Left ventricle myocardium inferior (tissue), 1 donor: ENCODE data around the gene EVC. TPM values are rescaled to one million over a fixed set of nuclear protein-coding genes. Genes with fewer than 3 reads are reported as not detected.

Experiments
- DNase-seq: peaks from one replicate; pipeline ENCODE4 v3.0.0-alpha.2; 2020
- H3K27ac ChIP-seq: fragments of 200-600 bp; replicated peaks from 2 replicates; pipeline ENCODE4 v1.8.0; 2021
- H3K27me3 ChIP-seq: fragments of 200-600 bp; 2 replicates; pipeline ENCODE4 v1.8.0; 2021; ENCODE audit warnings: low read depth
- H3K36me3 ChIP-seq: fragments of 200-600 bp; 2 replicates; pipeline ENCODE4 v1.8.0; 2021
- H3K4me1 ChIP-seq: fragments of 200-600 bp; 2 replicates; pipeline ENCODE4 v1.8.0; 2021
- H3K4me3 ChIP-seq: fragments of 200-600 bp; 2 replicates; pipeline ENCODE4 v1.8.0; 2021; ENCODE audit warnings: mild to moderate bottlenecking, moderate library complexity
- H3K9me3 ChIP-seq: fragments of 200-600 bp; replicated peaks from 2 replicates; pipeline ENCODE4 v1.8.0; 2021
- intact Hi-C: fragments of 100-400 bp; cut with micrococcal nuclease; formaldehyde crosslinking; loops from one replicate; pipeline ENCODE4 v1.11.0; 2022
- total RNA-seq: library from RNA; stranded (reverse); fragmentation: NEBNext Ultra II Directional; extraction: Animal tissue kit (Norgen Biotek cat#: 25700); gene quantifications from one replicate; pipeline ENCODE4 v1.2.1, GENCODE V29; 2021
- TF ChIP-seq, protein P1 (sequence below): fragments of 200-600 bp; IDR thresholded peaks from 2 replicates; pipeline ENCODE4 v1.8.0; 2021; ENCODE audit warnings: antibody characterized with exemption, mild to moderate bottlenecking, borderline replicate concordance
- donor health status: DM: no; HTN: yes; CAD: no; lungs with severe emphysema.

Gene EVC
- total RNA-seq, 1 donor from 2014 or later, result 5.1 TPM

GRCh38 chr4:5757954-5758353 lies 47.0 kb downstream of the EVC start:
- no peaks in the 10 kb centered on the region for H3K27me3 ChIP-seq
- intact Hi-C loops, result no loop called here
- H3K4me1 ChIP-seq, result no peaks in the 10 kb centered on the region
- no peak overlapping the region for H3K27ac ChIP-seq
- no peak for DNase-seq
- no peak overlapping the region for H3K4me3 ChIP-seq
- H3K9me3 ChIP-seq, result no peaks in the 10 kb centered on the region
- H3K36me3 ChIP-seq, result peaks cover 51% of the 10 kb centered on the region
- TF ChIP-seq, protein P1, sequence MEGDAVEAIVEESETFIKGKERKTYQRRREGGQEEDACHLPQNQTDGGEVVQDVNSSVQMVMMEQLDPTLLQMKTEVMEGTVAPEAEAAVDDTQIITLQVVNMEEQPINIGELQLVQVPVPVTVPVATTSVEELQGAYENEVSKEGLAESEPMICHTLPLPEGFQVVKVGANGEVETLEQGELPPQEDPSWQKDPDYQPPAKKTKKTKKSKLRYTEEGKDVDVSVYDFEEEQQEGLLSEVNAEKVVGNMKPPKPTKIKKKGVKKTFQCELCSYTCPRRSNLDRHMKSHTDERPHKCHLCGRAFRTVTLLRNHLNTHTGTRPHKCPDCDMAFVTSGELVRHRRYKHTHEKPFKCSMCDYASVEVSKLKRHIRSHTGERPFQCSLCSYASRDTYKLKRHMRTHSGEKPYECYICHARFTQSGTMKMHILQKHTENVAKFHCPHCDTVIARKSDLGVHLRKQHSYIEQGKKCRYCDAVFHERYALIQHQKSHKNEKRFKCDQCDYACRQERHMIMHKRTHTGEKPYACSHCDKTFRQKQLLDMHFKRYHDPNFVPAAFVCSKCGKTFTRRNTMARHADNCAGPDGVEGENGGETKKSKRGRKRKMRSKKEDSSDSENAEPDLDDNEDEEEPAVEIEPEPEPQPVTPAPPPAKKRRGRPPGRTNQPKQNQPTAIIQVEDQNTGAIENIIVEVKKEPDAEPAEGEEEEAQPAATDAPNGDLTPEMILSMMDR, result no peak

DNA sequence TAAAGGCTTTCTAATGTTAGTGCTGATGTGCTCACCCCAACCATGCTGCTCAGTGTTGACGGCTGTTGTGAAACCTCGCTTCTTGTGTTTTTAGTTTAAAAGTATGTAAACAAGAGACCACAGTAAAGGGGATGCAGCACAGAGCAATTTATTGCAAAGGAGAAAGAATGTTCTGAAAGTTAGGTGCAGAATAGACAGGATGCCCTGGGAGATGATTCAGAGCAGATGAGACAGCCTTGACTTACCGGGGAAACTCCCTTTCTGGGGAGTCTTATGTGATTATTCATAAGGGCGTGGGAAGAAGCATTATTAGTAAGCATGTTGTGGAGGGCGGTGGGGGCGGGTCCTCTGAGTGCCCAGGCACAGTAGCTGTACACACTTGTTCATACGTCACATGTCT lies 47.7 kb downstream of the EVC start:
- peaks cover 43% of the 10 kb centered on the region for H3K36me3 ChIP-seq
- DNase-seq, result no peak
- no peaks in the 10 kb centered on the region for H3K9me3 ChIP-seq
- intact Hi-C loops, result no loop called here
- no peaks in the 10 kb centered on the region for H3K4me1 ChIP-seq
- H3K27me3 ChIP-seq, result no peaks in the 10 kb centered on the region
- TF ChIP-seq, protein P1, result no peak
- H3K27ac ChIP-seq, result no peak overlapping the region
- no peak overlapping the region for H3K4me3 ChIP-seq

DNA sequence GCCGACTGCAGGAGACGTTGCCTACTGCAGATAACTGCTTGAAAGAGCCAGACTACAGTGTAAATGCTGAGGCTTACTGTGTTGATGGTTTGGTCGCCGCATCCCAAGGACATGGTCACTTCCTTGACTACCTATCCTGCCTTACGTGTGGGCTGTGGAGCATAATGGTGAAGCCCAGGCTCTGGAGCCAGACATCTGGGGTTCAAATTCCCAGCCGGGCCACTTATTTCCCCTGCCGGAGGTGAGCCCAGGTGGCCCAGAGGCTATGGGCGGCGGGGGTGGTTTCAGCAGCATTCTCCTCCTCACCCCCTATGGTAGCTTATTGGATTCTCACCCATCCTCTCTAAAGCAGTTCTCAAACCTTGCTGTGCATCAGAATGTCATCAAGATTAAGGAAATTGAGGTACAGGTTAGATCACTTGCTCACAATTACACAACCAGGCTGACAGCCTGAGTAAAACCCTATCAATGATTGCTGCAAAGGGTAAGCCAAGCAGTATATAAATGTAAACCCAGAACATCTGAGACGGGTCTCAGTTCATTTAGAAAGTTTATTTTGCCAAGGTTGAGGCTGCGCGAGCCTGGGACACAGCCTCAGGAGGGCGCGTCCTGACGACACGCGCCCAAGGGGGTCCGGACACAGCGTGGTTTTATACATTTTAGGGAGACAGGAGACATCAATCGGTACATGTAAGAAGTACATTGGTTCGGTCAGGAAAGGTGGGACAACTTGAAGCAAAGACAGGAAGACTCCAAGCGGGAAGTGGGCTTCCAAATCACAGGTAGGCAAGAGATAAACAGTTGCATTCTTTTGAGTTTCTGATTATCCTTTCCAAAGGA lies 48.5 kb downstream of the EVC start:
- no peak overlapping the region for H3K4me3 ChIP-seq
- DNase-seq, result no peak
- TF ChIP-seq, protein P1, result no peak
- peaks cover 36% of the 10 kb centered on the region for H3K36me3 ChIP-seq
- intact Hi-C loops, result no loop called here
- no peaks in the 10 kb centered on the region for H3K4me1 ChIP-seq
- H3K27me3 ChIP-seq, result no peaks in the 10 kb centered on the region
- H3K27ac ChIP-seq, result no peak overlapping the region
- no peaks in the 10 kb centered on the region for H3K9me3 ChIP-seq

- no peak overlapping the region for H3K4me3 ChIP-seq
- TF ChIP-seq, protein P1, result no peak
- H3K27ac ChIP-seq, result no peak overlapping the region
- peaks cover 28% of the 10 kb centered on the region for H3K36me3 ChIP-seq
- DNase-seq, result no peak
- no peaks in the 10 kb centered on the region for H3K9me3 ChIP-seq
- intact Hi-C loops, result no loop called here
- H3K27me3 ChIP-seq, result no peaks in the 10 kb centered on the region
- H3K4me1 ChIP-seq, result no peaks in the 10 kb centered on the region
Observed at GRCh38 chr4:5760246-5760645, 49.2 kb downstream of the EVC start.

DNA sequence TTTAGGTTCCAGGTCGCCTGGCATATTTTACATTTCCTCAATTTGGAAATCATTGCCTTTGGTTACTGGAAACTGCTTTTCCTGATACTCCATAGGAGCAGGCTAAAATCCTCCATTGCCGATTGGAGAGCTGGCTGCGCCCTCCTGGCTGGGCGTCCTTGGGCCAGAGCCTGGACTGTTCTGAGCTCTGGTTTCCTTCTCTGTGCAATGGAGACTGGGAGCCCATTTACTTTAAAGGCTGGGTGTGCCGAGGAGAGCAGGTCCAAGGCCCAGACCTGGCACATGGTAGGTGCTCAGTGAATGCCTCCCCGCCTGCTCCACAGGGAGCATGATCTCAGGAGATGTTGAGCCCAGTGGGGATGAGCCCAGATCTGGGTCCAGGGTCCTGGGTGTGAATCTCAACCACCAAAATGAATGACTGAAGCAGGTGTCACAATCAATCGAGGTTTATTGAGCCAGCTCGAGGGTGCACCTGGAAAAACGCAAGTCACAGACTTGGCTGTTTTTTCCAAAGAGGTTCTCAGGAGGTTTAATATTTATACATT lies 50.0 kb downstream of the EVC start:
- no peak for DNase-seq
- Histone ChIP-seq H3K36me3 (peaks cover 21% of the 10 kb centered on the region), H3K4me3 (no peak overlapping the region), H3K4me1 (no peaks in the 10 kb centered on the region), H3K9me3 (no peaks in the 10 kb centered on the region), H3K27me3 (no peaks in the 10 kb centered on the region), H3K27ac (no peak overlapping the region)
- intact Hi-C loops, result no loop called here
- TF ChIP-seq, protein P1, result no peak
